ENCODE results near the gene ABLIM2. TPM values are rescaled to one million over a fixed set of nuclear protein-coding genes. Genes with fewer than 3 reads are reported as not detected.

Gene ABLIM2
- total and polyA plus RNA-seq, 10 of the 15 experiments (the other 5 are each of a cell fraction or from before 2014, with no cell fraction given): 0.03 to 0.15 (median 0.05) TPM; not detected in 7

DNA sequence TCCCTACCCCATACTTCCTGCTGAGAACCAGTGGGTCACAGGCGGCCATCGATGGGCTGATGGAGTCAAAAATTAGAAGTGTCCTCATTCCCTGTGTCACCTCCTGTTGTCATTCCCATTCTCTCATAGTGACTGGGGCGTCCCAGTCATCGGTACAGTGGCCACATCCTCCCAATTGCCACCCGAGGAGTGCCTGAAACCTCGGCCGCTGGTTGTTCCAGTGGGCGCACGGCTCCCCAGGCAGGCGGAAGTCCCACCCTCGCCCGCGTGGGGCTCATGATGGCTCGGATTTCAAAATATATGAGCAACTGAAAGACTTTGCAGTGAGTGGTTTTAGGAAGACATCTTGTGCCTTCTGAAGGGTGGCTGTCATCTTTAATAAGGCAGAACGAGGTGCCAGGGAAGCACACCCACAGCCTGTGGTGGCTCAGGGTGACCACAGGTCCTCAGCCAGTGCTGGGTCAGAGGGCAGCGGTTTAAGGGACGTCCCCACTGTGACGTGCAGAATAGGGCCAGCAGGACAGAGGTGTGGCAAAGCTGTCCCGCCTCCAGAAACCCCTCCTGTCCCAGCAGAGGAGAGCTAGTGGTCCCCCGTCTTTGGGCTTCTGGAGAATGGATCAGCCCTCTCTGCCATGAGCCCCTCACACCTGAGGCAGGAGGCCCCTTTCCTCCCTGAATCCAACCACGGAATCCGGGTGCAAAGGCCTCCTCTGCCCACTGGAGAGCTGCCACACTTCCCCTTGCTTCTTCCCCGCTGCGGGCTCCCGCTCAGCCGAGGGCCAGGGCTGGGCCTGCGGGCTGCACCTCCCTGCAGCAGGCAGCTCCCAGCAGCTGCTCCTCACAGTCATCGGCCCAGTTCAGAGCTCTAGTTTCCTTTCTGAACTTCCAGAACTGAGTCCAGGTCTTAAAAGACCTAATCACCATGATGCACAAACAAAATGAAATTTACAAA is 90.4 kb downstream of the ABLIM2 start:
- no peak overlapping the region for H3K9ac ChIP-seq (ENCODE audit: control insufficient read depth, insufficient read depth, low read length)
- DNase-seq (ENCODE audit: low read depth, low spot score) (no peak), FAIRE-seq (no peak), ATAC-seq (no peak)
- CTCF ChIA-PET: interaction anchor here (0.6 kb wide), 1 partner anchor 108 kb away, joined by 4 read pairs; no protein-coding TSS in a partner anchor
- no peaks in the 10 kb centered on the region for H3K4me1 ChIP-seq (ENCODE audit: control insufficient read depth, insufficient read depth, low read length)
- POLR2A ChIA-PET: no interaction called here
- H3K4me2 ChIP-seq (ENCODE audit: control insufficient read depth, insufficient read depth): no peak overlapping the region
- intact Hi-C loops (cut with micrococcal nuclease; ENCODE audit: unreplicated experiment): no loop called here
- RAD21 ChIA-PET (ENCODE audit: unreplicated experiment): no interaction called here
- H3K36me3 ChIP-seq (ENCODE audit: control insufficient read depth in 2 of 2, insufficient read depth in 2 of 2, low read length in 1 of 2): no peaks in the 10 kb centered on the region
- SMC1A ChIA-PET (ENCODE audit: uncharacterized antibody, unreplicated experiment): no interaction called here
- H2AFZ ChIP-seq (ENCODE audit: control insufficient read depth, low read depth, low read length): no peak overlapping the region
- no peak overlapping the region for H3K4me3 ChIP-seq
- peaks cover 10% of the 10 kb centered on the region; the same call in 2 of the 3 replicates for H3K9me3 ChIP-seq (replicated peaks; ENCODE audit: control insufficient read depth, insufficient read depth, low read length)
- no peaks in the 10 kb centered on the region; a peak in 1 of 4 replicates for H3K27me3 ChIP-seq (replicated peaks in 1 of 2; ENCODE audit: control insufficient read depth in 2 of 2, insufficient read depth in 2 of 2, low read length in 1 of 2)
- no TSS peak for BruUV-seq (replicated peaks)
- H3K79me2 ChIP-seq (ENCODE audit: control insufficient read depth, insufficient read depth, low read length): no peaks in the 10 kb centered on the region
- in situ Hi-C loops (cut with MboI): no loop called here
- WGBS (ENCODE audit: insufficient coverage, insufficient replicate concordance, low lambda C conversion rate, missing lambda C conversion rate): 21% methylated on average over 28 of the region's 28 CpGs
- no peak overlapping the region for H3K27ac ChIP-seq (ENCODE audit: control insufficient read depth, insufficient read depth)
- H4K20me1 ChIP-seq (ENCODE audit: control insufficient read depth, insufficient read depth): no peaks in the 10 kb centered on the region
- TF ChIP-seq RELA (IDR thresholded peaks at IDR 0.05; ENCODE audit: borderline replicate concordance, partially characterized antibody) (no peak), DPF2 (IDR thresholded peaks at IDR 0.05) (no peak), SMARCA5 (IDR thresholded peaks at IDR 0.05) (no peak), RUNX3 (IDR thresholded peaks at IDR 0.05; ENCODE audit: low read length) (no peak), RBBP5 (conservative IDR thresholded peaks at IDR 0.05) (no peak), JUNB (IDR thresholded peaks at IDR 0.05) (no peak), SRF (IDR thresholded peaks at IDR 0.05; ENCODE audit: low read depth in 2 of 2, low read length in 2 of 2) (no peak), CBX3 (IDR thresholded peaks at IDR 0.05; ENCODE audit: borderline replicate concordance, low read depth) (no peak), BRCA1 (IDR thresholded peaks at IDR 0.05; ENCODE audit: low read depth, low read length) (no peak), STAT1 (conservative IDR thresholded peaks at IDR 0.05) (no peak), BACH1 (IDR thresholded peaks at IDR 0.05; ENCODE audit: borderline replicate concordance) (no peak), ZNF207 (IDR thresholded peaks at IDR 0.05; ENCODE audit: borderline replicate concordance) (no peak), CHD2 (IDR thresholded peaks at IDR 0.05; ENCODE audit: borderline replicate concordance, low read depth, low read length) (no peak), E4F1 (IDR thresholded peaks at IDR 0.05; ENCODE audit: borderline replicate concordance, partially characterized antibody) (no peak)
- TF ChIP-seq, protein P1, sequence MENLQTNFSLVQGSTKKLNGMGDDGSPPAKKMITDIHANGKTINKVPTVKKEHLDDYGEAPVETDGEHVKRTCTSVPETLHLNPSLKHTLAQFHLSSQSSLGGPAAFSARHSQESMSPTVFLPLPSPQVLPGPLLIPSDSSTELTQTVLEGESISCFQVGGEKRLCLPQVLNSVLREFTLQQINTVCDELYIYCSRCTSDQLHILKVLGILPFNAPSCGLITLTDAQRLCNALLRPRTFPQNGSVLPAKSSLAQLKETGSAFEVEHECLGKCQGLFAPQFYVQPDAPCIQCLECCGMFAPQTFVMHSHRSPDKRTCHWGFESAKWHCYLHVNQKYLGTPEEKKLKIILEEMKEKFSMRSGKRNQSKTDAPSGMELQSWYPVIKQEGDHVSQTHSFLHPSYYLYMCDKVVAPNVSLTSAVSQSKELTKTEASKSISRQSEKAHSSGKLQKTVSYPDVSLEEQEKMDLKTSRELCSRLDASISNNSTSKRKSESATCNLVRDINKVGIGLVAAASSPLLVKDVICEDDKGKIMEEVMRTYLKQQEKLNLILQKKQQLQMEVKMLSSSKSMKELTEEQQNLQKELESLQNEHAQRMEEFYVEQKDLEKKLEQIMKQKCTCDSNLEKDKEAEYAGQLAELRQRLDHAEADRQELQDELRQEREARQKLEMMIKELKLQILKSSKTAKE (IDR thresholded peaks at IDR 0.05; ENCODE audit: low read depth, poor library complexity, severe bottlenecking): no peak
- TF ChIP-seq, protein P2, sequence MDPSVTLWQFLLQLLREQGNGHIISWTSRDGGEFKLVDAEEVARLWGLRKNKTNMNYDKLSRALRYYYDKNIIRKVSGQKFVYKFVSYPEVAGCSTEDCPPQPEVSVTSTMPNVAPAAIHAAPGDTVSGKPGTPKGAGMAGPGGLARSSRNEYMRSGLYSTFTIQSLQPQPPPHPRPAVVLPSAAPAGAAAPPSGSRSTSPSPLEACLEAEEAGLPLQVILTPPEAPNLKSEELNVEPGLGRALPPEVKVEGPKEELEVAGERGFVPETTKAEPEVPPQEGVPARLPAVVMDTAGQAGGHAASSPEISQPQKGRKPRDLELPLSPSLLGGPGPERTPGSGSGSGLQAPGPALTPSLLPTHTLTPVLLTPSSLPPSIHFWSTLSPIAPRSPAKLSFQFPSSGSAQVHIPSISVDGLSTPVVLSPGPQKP (IDR thresholded peaks at IDR 0.05; ENCODE audit: low read depth, low read length): no peak
